Stomach (tissue), 9 donors: ENCODE data around the gene VPS11. TPM values are rescaled to one million over a fixed set of nuclear protein-coding genes. Genes with fewer than 3 reads are reported as not detected.

ENCODE experiments used
- DNase-seq, 2 donors: peaks; one replicate each; pipeline versions ENCODE4 v3.0.0 to v3.0.0-alpha.2; 2013 to 2019
- H3K27ac ChIP-seq, 5 donors: fragments of 200-600 bp in 4 of 5; sonication (generic) in 4 of 5; one replicate each; pipeline ENCODE4 v1.5.1; 2013 to 2019; ENCODE audit warnings: mild to moderate bottlenecking in 1 of 5, moderate library complexity in 1 of 5
- H3K27me3 ChIP-seq, 3 donors: fragments of 200-600 bp; sonication (generic); one replicate each; pipeline ENCODE4 v1.5.1; 2017 to 2019; ENCODE audit warnings: mixed run types in 1 of 3
- H3K36me3 ChIP-seq, 4 donors: fragments of 200-600 bp; sonication (generic); 1 replicate in 3 of 4; 2 replicates in 1 of 4; pipeline ENCODE4 v1.5.1; 2016 to 2019
- H3K4me1 ChIP-seq, 4 donors: fragments of 200-600 bp; sonication (generic); one replicate each; pipeline ENCODE4 v1.5.1; 2016 to 2019
- H3K4me3 ChIP-seq, 4 donors: fragments of 200-600 bp; sonication (generic) in 3 of 4; one replicate each; pipeline ENCODE4 v1.5.1; 2016 to 2019; ENCODE audit warnings: mild to moderate bottlenecking in 1 of 4
- H3K9me3 ChIP-seq, 4 donors: fragments of 200-600 bp; sonication (generic); one replicate each; pipeline ENCODE4 v1.5.1; 2016 to 2019
- CTCF ChIP-seq, 7 experiments: fragments of 450-650 bp in 4 of 7; fragments of 200-600 bp in 3 of 7; sonication (generic) in 3 of 7; IDR thresholded peaks; one replicate each; pipeline ENCODE4 v1.5.1; 2016 to 2019; ENCODE audit warnings: antibody characterized with exemption in 7 of 7, control low read depth in 2 of 7, mild to moderate bottlenecking in 1 of 7
- EP300 ChIP-seq: sonication (generic); formaldehyde crosslinking; IDR thresholded peaks from one replicate; pipeline ENCODE4 v1.6.1; 2017; ENCODE audit warnings: antibody characterized with exemption
- POLR2A ChIP-seq, 4 donors: fragments of 450-650 bp; IDR thresholded peaks; one replicate each; pipeline ENCODE4 v1.6.1; 2016; ENCODE audit warnings: antibody characterized with exemption in 4 of 4, control low read depth in 2 of 4, mild to moderate bottlenecking in 1 of 4, moderate library complexity in 1 of 4
- POLR2AphosphoS5 ChIP-seq, 3 donors: sonication (generic); formaldehyde crosslinking; IDR thresholded peaks; one replicate each; pipeline ENCODE4 v1.6.1; 2016; ENCODE audit warnings: antibody characterized with exemption in 3 of 3
- WGBS, 5 donors: extraction: QIAGEN DNeasy Blood & Tissue Kit in 3 of 5; methylation state at CpG; one replicate each; pipeline versions ENCODE4 v1.1.5 to v1.1.7; 2013 to 2018; 5-methylcytosine and 5-hydroxymethylcytosine counted together
- intact Hi-C: fragments of 100-400 bp; cut with DNase I; formaldehyde crosslinking; loops from one replicate; pipeline ENCODE4 v1.15.1; 2023; ENCODE audit warnings: low total_unique reads
- polyA plus RNA-seq, 3 donors: library from polyadenylated mRNA; stranded (reverse); fragments of 200-250 nt; gene quantifications; one replicate each; pipeline ENCODE4 v1.2.3, GENCODE V29; 2013
- total RNA-seq, 5 donors: library from RNA; depleted of rRNA; stranded (reverse); fragments of >200 nt; gene quantifications; one replicate each; pipeline versions ENCODE4 v1.1.0 to v1.2.3, GENCODE V29; 2014 to 2016
- donor health status: healthy with polysubstance abuse.
- donor health status: Bipolar disorder and iron deficiency.
- donor health status: healthy.

Gene VPS11
- total and polyA plus RNA-seq, 8 donors: 8.2 to 190 (median 33.2) TPM

- Histone ChIP-seq H3K27me3 (no peaks in the 10 kb centered on the region), H3K36me3 (peaks cover 35 to 46% (median 45%) of the 10 kb centered on the region in 4 donors), H3K4me1 (peaks cover 18 to 40% (median 35%) of the 10 kb centered on the region in 4 donors), H3K27ac (no peak overlapping the region), H3K4me3 (no peak overlapping the region), H3K9me3 (no peaks in the 10 kb centered on the region)
- whole genome bisulfite sequencing, 5 donors: 89 to 93% (median 92%) methylated on average over 2 to 3 of the region's 3 CpGs; no CpG with 5 or more reads in 1 of the 5 donors
- no peak for TF ChIP-seq POLR2AphosphoS5 (IDR thresholded peaks at IDR 0.05)
- TF ChIP-seq EP300: no peak
- no peak for TF ChIP-seq POLR2A (IDR thresholded peaks at IDR 0.05)
- no peak for TF ChIP-seq CTCF (IDR thresholded peaks at IDR 0.05)
- DNase-seq: no peak
- intact Hi-C loops: no loop called here
These were observed 42.2 kb downstream of the VPS11 start for GRCh38 chr11:119109843-119110242.

- Histone ChIP-seq H3K9me3 (no peaks in the 10 kb centered on the region), H3K36me3 (peaks cover 35 to 52% (median 49%) of the 10 kb centered on the region in 4 donors), H3K27me3 (no peaks in the 10 kb centered on the region), H3K27ac (no peak overlapping the region), H3K4me1 (peaks cover 18 to 40% (median 35%) of the 10 kb centered on the region in 4 donors), H3K4me3 (no peak overlapping the region)
- intact Hi-C loops: no loop called here
- DNase-seq: no peak
- 83 to 91% (median 89%) methylated on average over 10 of the region's 10 CpGs for WGBS, 5 donors
- TF ChIP-seq CTCF (IDR thresholded peaks at IDR 0.05): no peak
- no peak for TF ChIP-seq EP300
- no peak for TF ChIP-seq POLR2AphosphoS5 (IDR thresholded peaks at IDR 0.05)
These were observed 42.8 kb downstream of the VPS11 start for GRCh38 chr11:119110439-119110838.

GRCh38 chr11:119111361-119111925, 43.8 kb downstream of the VPS11 start:
- H3K27me3 ChIP-seq: no peaks in the 10 kb centered on the region
- H3K4me3 ChIP-seq: no peak overlapping the region
- DNase-seq: no peak
- peaks cover 41 to 62% (median 59%) of the 10 kb centered on the region in 4 donors for H3K36me3 ChIP-seq
- H3K9me3 ChIP-seq: no peaks in the 10 kb centered on the region
- intact Hi-C loops: no loop called here
- TF ChIP-seq POLR2A (IDR thresholded peaks at IDR 0.05) (no peak), CTCF (IDR thresholded peaks at IDR 0.05) (no peak), POLR2AphosphoS5 (IDR thresholded peaks at IDR 0.05) (no peak), EP300 (no peak)
- peaks cover 16 to 45% (median 31%) of the 10 kb centered on the region in 4 donors for H3K4me1 ChIP-seq
- WGBS, 5 donors: 88 to 96% (median 94%) methylated on average over 11 of the region's 11 CpGs
- no peak overlapping the region for H3K27ac ChIP-seq

GRCh38 chr11:119112314-119113020, 44.8 kb downstream of the VPS11 start:
- 88 to 96% (median 90%) methylated on average over 8 to 12 of the region's 12 CpGs for WGBS, 5 donors
- H3K36me3 ChIP-seq: peaks cover 42 to 73% (median 69%) of the 10 kb centered on the region in 4 donors
- peaks cover 11 to 40% (median 24%) of the 10 kb centered on the region in 4 donors for H3K4me1 ChIP-seq
- no peaks in the 10 kb centered on the region for H3K9me3 ChIP-seq
- intact Hi-C loops: no loop called here
- H3K27ac ChIP-seq: no peak overlapping the region
- DNase-seq: no peak
- TF ChIP-seq POLR2AphosphoS5 (IDR thresholded peaks at IDR 0.05): no peak
- TF ChIP-seq CTCF (IDR thresholded peaks at IDR 0.05): no peak
- TF ChIP-seq EP300: no peak
- TF ChIP-seq POLR2A (IDR thresholded peaks at IDR 0.05): no peak
- H3K4me3 ChIP-seq: no peak overlapping the region
- H3K27me3 ChIP-seq: no peaks in the 10 kb centered on the region
